A549 treated with Mapracorat at 1 μM for 4 hours (cell line): ENCODE data around the gene MKRN1. TPM values are rescaled to one million over a fixed set of nuclear protein-coding genes. Genes with fewer than 3 reads are reported as not detected.

ENCODE experiments used
- total RNA-seq: library from RNA; stranded (reverse); fragments of 200-300 nt; extraction: Qiagen RNA extraction; gene quantifications from 5 replicates; pipeline ENCODE4 v1.2.3, GENCODE V29; 2022

The MKRN1 gene
- total RNA-seq: 52.8 to 68.6 TPM (median 54.0 TPM) in 5 replicates

GRCh38 chr7:140479062-140479738 lies at the start of gene MKRN1:
TSS of gene MKRN1 (minus strand) at chr7:140479505. CDS start at chr7:140479344, 161 bp downstream.

GRCh38 chr7:140403878-140404564 lies 75.3 kb downstream of the MKRN1 start, which contains the start of gene RAB19:
TSS of gene RAB19 (plus strand) at chr7:140404058. CDS start at chr7:140407647, 3,589 bp downstream.

Other genes starting within 250 kb of the MKRN1 start
- 25.1 to 34.0 TPM (median 27.9 TPM) in 5 replicates for gene SLC37A3, start 81.0 kb downstream of the MKRN1 start, total RNA-seq
- not detected in 5 replicates for gene RAB19, start 75.4 kb downstream of the MKRN1 start, total RNA-seq
- 0.41 to 1.0 TPM (median 0.55 TPM) in 5 replicates for gene DENND2A, start 161.3 kb upstream of the MKRN1 start, total RNA-seq
- 16.4 to 21.4 TPM (median 20.3 TPM) in 5 replicates for gene ADCK2, start 193.4 kb upstream of the MKRN1 start, total RNA-seq
- gene NDUFB2, start 217.2 kb upstream of the MKRN1 start, total RNA-seq: 363 to 395 TPM (median 388 TPM) in 5 replicates